Activated CD4-positive, alpha-beta T cell treated with anti-CD3 and anti-CD28 coated beads for 36 hours (primary cell): Measurements from ENCODE around the gene POLR2J3. TPM values are rescaled to one million over a fixed set of nuclear protein-coding genes. Genes with fewer than 3 reads are reported as not detected.
A peak's percentile ranks its signal among the peaks of the same experiment; 100 is the strongest.
"Not testable (repeated sequence)": the region's sequence is repeated elsewhere in the genome, so short reads cannot be mapped to it uniquely, and the experiment has no call there.

ENCODE experiments used
- ATAC-seq: fragments of 200-7000 bp; cut with Tn5 transposase; one replicate; pipeline ENCODE4 v1.10.0; 2021; ENCODE audit warnings: mild to moderate bottlenecking, moderate library complexity
- CTCF ChIA-PET: fragments of 350-600 bp; sonication (Branson Sonifier 250); formaldehyde crosslinking; loops from one replicate; lab custom pipeline; 2021; ENCODE audit warnings: antibody characterized with exemption; lab: Charles Lee
- POLR2A ChIA-PET: fragments of 350-600 bp; sonication (Branson Sonifier 250); formaldehyde crosslinking; loops from one replicate; lab custom pipeline; 2021; ENCODE audit warnings: antibody characterized with exemption, inconsistent platforms; lab: Charles Lee
- DNase-seq: peaks from one replicate; pipeline ENCODE4 v3.0.0-alpha.2; 2020
- H3K27ac Mint-ChIP-seq: one replicate; pipeline ENCODE4 v1.8.0; 2021; ENCODE audit warnings: mixed read lengths
- H3K27me3 Mint-ChIP-seq: one replicate; pipeline ENCODE4 v1.8.0; 2021; ENCODE audit warnings: mixed read lengths
- H3K36me3 Mint-ChIP-seq: one replicate; pipeline ENCODE4 v1.8.0; 2021; ENCODE audit warnings: low read depth, mixed read lengths
- H3K4me1 Mint-ChIP-seq: one replicate; pipeline ENCODE4 v1.8.0; 2021; ENCODE audit warnings: mixed read lengths
- H3K4me3 Mint-ChIP-seq: one replicate; pipeline ENCODE4 v1.8.0; 2021; ENCODE audit warnings: mild to moderate bottlenecking, moderate library complexity, mixed read lengths
- H3K9me3 Mint-ChIP-seq: one replicate; pipeline ENCODE4 v1.8.0; 2021; ENCODE audit warnings: low read depth, mixed read lengths
- intact Hi-C, 2 experiments: fragments of 100-400 bp; cut with DNase I in 1 of 2; cut with micrococcal nuclease in 1 of 2; formaldehyde crosslinking; loops; one replicate each; pipeline versions ENCODE4 v1.14.2 to v1.15.1; 2022 to 2024; cut with DNase I, micrococcal nuclease
- total RNA-seq, 2 experiments: library from RNA; stranded (reverse); gene quantifications; one replicate each; pipeline ENCODE4 v1.2.3, GENCODE V29; 2021

The POLR2J3 gene
- total RNA-seq, 2 experiments from 2014 or later: 36.3 to 40.4 TPM

GRCh38 chr7:102577315-102578240 lies 5.2 kb upstream of the POLR2J3 start:
- CTCF ChIA-PET, H3K4me1 Mint-ChIP-seq, POLR2A ChIA-PET, H3K36me3 Mint-ChIP-seq, H3K27me3 Mint-ChIP-seq, ATAC-seq, H3K9me3 Mint-ChIP-seq, intact Hi-C loops, H3K4me3 Mint-ChIP-seq, H3K27ac Mint-ChIP-seq: not testable (repeated sequence)
- DNase-seq: peak; percentile 4

- ATAC-seq (peak; percentile 62), DNase-seq (peak; percentile 8)
- H3K27ac Mint-ChIP-seq, H3K27me3 Mint-ChIP-seq, CTCF ChIA-PET, H3K4me3 Mint-ChIP-seq, intact Hi-C loops, POLR2A ChIA-PET, H3K4me1 Mint-ChIP-seq, H3K36me3 Mint-ChIP-seq, H3K9me3 Mint-ChIP-seq: not testable (repeated sequence)
Measured at GRCh38 chr7:102576363-102576762, 4.0 kb upstream of the POLR2J3 start.

- H3K27me3 Mint-ChIP-seq, H3K4me3 Mint-ChIP-seq, H3K36me3 Mint-ChIP-seq, CTCF ChIA-PET, intact Hi-C loops, DNase-seq, H3K9me3 Mint-ChIP-seq, H3K27ac Mint-ChIP-seq, H3K4me1 Mint-ChIP-seq, POLR2A ChIA-PET: not testable (repeated sequence)
- ATAC-seq: peak; percentile 34
Measured at GRCh38 chr7:102574607-102575006, 2.2 kb upstream of the POLR2J3 start.

GRCh38 chr7:102568620-102569019 lies 3.8 kb downstream of the POLR2J3 start:
- CTCF ChIA-PET, POLR2A ChIA-PET, H3K4me3 Mint-ChIP-seq, H3K27ac Mint-ChIP-seq, H3K27me3 Mint-ChIP-seq, H3K4me1 Mint-ChIP-seq, H3K36me3 Mint-ChIP-seq, DNase-seq, intact Hi-C loops, ATAC-seq, H3K9me3 Mint-ChIP-seq: not testable (repeated sequence)

- H3K4me1 Mint-ChIP-seq, H3K4me3 Mint-ChIP-seq, POLR2A ChIA-PET, intact Hi-C loops, ATAC-seq, H3K27ac Mint-ChIP-seq, H3K27me3 Mint-ChIP-seq, H3K9me3 Mint-ChIP-seq, DNase-seq, H3K36me3 Mint-ChIP-seq, CTCF ChIA-PET: not testable (repeated sequence)
Measured at GRCh38 chr7:102550808-102551422, 21.5 kb downstream of the POLR2J3 start, which contains the start of gene SPDYE2. Gene SPDYE2 (plus strand): TSS chr7:102551226. CDS start chr7:102553256, 2,030 bp downstream.

- H3K36me3 Mint-ChIP-seq, CTCF ChIA-PET, H3K9me3 Mint-ChIP-seq, H3K27ac Mint-ChIP-seq, intact Hi-C loops, H3K4me3 Mint-ChIP-seq, POLR2A ChIA-PET, H3K27me3 Mint-ChIP-seq, H3K4me1 Mint-ChIP-seq: not testable (repeated sequence)
- peak; percentile 65 for ATAC-seq
- peak; percentile 8 for DNase-seq
Measured at GRCh38 chr7:102546353-102546752, 26.0 kb downstream of the POLR2J3 start.

- H3K4me1 Mint-ChIP-seq, H3K4me3 Mint-ChIP-seq, H3K27ac Mint-ChIP-seq, H3K36me3 Mint-ChIP-seq, H3K9me3 Mint-ChIP-seq, intact Hi-C loops, ATAC-seq, POLR2A ChIA-PET, H3K27me3 Mint-ChIP-seq, CTCF ChIA-PET: not testable (repeated sequence)
- peak; percentile 3 for DNase-seq
Measured at GRCh38 chr7:102545288-102545687, 27.1 kb downstream of the POLR2J3 start.

- DNase-seq, H3K4me1 Mint-ChIP-seq, intact Hi-C loops, CTCF ChIA-PET, H3K27ac Mint-ChIP-seq, H3K9me3 Mint-ChIP-seq, H3K4me3 Mint-ChIP-seq, POLR2A ChIA-PET, ATAC-seq, H3K36me3 Mint-ChIP-seq, H3K27me3 Mint-ChIP-seq: not testable (repeated sequence)
Measured at GRCh38 chr7:102544372-102544771, 28.0 kb downstream of the POLR2J3 start.

- H3K4me1 Mint-ChIP-seq, H3K27me3 Mint-ChIP-seq, H3K27ac Mint-ChIP-seq, H3K4me3 Mint-ChIP-seq, DNase-seq, POLR2A ChIA-PET, H3K9me3 Mint-ChIP-seq, intact Hi-C loops, CTCF ChIA-PET, H3K36me3 Mint-ChIP-seq, ATAC-seq: not testable (repeated sequence)
Measured at GRCh38 chr7:102543596-102543995, 28.8 kb downstream of the POLR2J3 start, which contains the start of gene UPK3BL2. Gene UPK3BL2 (minus strand): TSS chr7:102543696. CDS start chr7:102543636, 60 bp downstream.

- intact Hi-C loops, H3K36me3 Mint-ChIP-seq, H3K4me3 Mint-ChIP-seq, DNase-seq, POLR2A ChIA-PET, H3K27me3 Mint-ChIP-seq, H3K9me3 Mint-ChIP-seq, CTCF ChIA-PET, H3K27ac Mint-ChIP-seq, ATAC-seq, H3K4me1 Mint-ChIP-seq: not testable (repeated sequence)
Measured at GRCh38 chr7:102542771-102543170, 29.6 kb downstream of the POLR2J3 start.

GRCh38 chr7:102542083-102542482 lies 30.3 kb downstream of the POLR2J3 start:
- H3K27ac Mint-ChIP-seq, H3K9me3 Mint-ChIP-seq, H3K27me3 Mint-ChIP-seq, DNase-seq, POLR2A ChIA-PET, ATAC-seq, H3K4me1 Mint-ChIP-seq, H3K36me3 Mint-ChIP-seq, H3K4me3 Mint-ChIP-seq, intact Hi-C loops, CTCF ChIA-PET: not testable (repeated sequence)

GRCh38 chr7:102540604-102541003 lies 31.8 kb downstream of the POLR2J3 start:
- H3K4me3 Mint-ChIP-seq, intact Hi-C loops, H3K27me3 Mint-ChIP-seq, H3K36me3 Mint-ChIP-seq, DNase-seq, POLR2A ChIA-PET, ATAC-seq, CTCF ChIA-PET, H3K27ac Mint-ChIP-seq, H3K4me1 Mint-ChIP-seq, H3K9me3 Mint-ChIP-seq: not testable (repeated sequence)
